Panc1 (cell line): Measurements from ENCODE around the gene GJA3. TPM values are rescaled to one million over a fixed set of nuclear protein-coding genes. Genes with fewer than 3 reads are reported as not detected.

Experiments used
- ATAC-seq: fragments of 200-7000 bp; cut with Tn5 transposase; 2 replicates; pipeline ENCODE4 v1.9.1; 2020; ENCODE audit warnings: mild to moderate bottlenecking, moderate library complexity
- BruUV-seq: library from RNA; stranded (reverse); fragments of 400-500 nt; replicated peaks from 2 replicates; lab custom pipeline; 2021; lab: Mats Ljungman, UMichigan
- CTCF ChIA-PET: fragments of 300-600 bp; sonication (Branson Sonifier 250); formaldehyde crosslinking; loops from one replicate; lab custom pipeline; 2022; ENCODE audit warnings: antibody characterized with exemption; lab: Charles Lee
- POLR2A ChIA-PET: fragments of 300-600 bp; sonication (Branson Sonifier 250); formaldehyde crosslinking; loops from one replicate; lab custom pipeline; 2022; ENCODE audit warnings: antibody characterized with exemption; lab: Charles Lee
- DNase-seq: peaks from one replicate; pipeline ENCODE4 v3.0.0-alpha.2; 2010; ENCODE audit warnings: low read depth, low spot score
- H3K27ac ChIP-seq: 2 replicates; pipeline ENCODE4 v1.5.1; 2011; ENCODE audit warnings: mild to moderate bottlenecking, low read length, inconsistent platforms
- H3K27me3 ChIP-seq: fragments of 200-500 bp; sonication (Bioruptor generic); 2 replicates; pipeline ENCODE4 v1.6.0; 2014; ENCODE audit warnings: low read length, inconsistent platforms; ENCODE audit not compliant: control insufficient read depth, insufficient read depth
- H3K36me3 ChIP-seq: fragments of 200-500 bp; sonication (Bioruptor generic); 2 replicates; pipeline ENCODE4 v1.5.1; 2014; ENCODE audit warnings: inconsistent platforms, mild to moderate bottlenecking, low read length, moderate library complexity; ENCODE audit not compliant: control insufficient read depth, insufficient read depth
- H3K4me1 ChIP-seq: 2 replicates; pipeline ENCODE4 v1.5.1; 2011; ENCODE audit warnings: inconsistent platforms, mild to moderate bottlenecking, low read length, moderate library complexity; ENCODE audit not compliant: control insufficient read depth, insufficient read depth
- H3K4me3 ChIP-seq, 2 experiments: 2 replicates each; pipeline ENCODE4 v1.5.1; 2011 to 2012; ENCODE audit warnings: low read depth in 2 of 2, low read length in 2 of 2, mild to moderate bottlenecking in 2 of 2, inconsistent platforms in 1 of 2, moderate library complexity in 1 of 2
- H3K9me3 ChIP-seq: fragments of 200-500 bp; sonication (Bioruptor generic); 2 replicates; pipeline ENCODE4 v1.5.1; 2014; ENCODE audit warnings: low read depth, mild to moderate bottlenecking, inconsistent platforms, low read length, moderate library complexity; ENCODE audit not compliant: control insufficient read depth, insufficient read depth
- POLR2AphosphoS5 ChIP-seq: IDR thresholded peaks from 2 replicates; pipeline ENCODE4 v1.6.1; 2012; ENCODE audit warnings: mild to moderate bottlenecking, low read depth, low read length, moderate library complexity
- SIN3A ChIP-seq: IDR thresholded peaks from 2 replicates; pipeline ENCODE4 v1.6.1; 2012; ENCODE audit warnings: low read depth, mild to moderate bottlenecking, low read length, moderate library complexity, borderline replicate concordance; ENCODE audit not compliant: insufficient read depth
- TCF7L2 ChIP-seq: IDR thresholded peaks from 2 replicates; pipeline ENCODE4 v1.6.1; 2011; ENCODE audit warnings: mild to moderate bottlenecking, low read depth, low read length, inconsistent platforms
- in situ Hi-C: cut with HindIII; loops from 2 replicates; pipeline ENCODE4 v1.10.0; 2016; ENCODE audit warnings: low sequenced_read_pairs, low pct_unique_long_range_greater_than_20kb
- intact Hi-C: fragments of 100-400 bp; cut with micrococcal nuclease; formaldehyde crosslinking; loops from one replicate; pipeline ENCODE4 v1.10.0; 2022; ENCODE audit not compliant: unreplicated experiment
- total RNA-seq: library from RNA; stranded (reverse); gene quantifications from one replicate; pipeline ENCODE4 v1.2.1, GENCODE V29; 2021; ENCODE audit not compliant: unreplicated experiment
- TF ChIP-seq, protein P1 (sequence below), 2 experiments: IDR thresholded peaks; 2 replicates each; pipeline ENCODE4 v1.6.1; 2011 to 2012; ENCODE audit warnings: low read depth in 2 of 2, control low read depth in 1 of 2, low read length in 1 of 2, mild to moderate bottlenecking in 1 of 2, moderate library complexity in 1 of 2; ENCODE audit not compliant: insufficient read depth in 1 of 2
- TF ChIP-seq, protein P2 (sequence below): fragments of 450-650 bp; IDR thresholded peaks from 2 replicates; pipeline ENCODE4 v1.5.1; 2017; ENCODE audit warnings: mild to moderate bottlenecking

The GJA3 gene
- total RNA-seq, 1 experiment from 2014 or later = 11.6 TPM

DNA sequence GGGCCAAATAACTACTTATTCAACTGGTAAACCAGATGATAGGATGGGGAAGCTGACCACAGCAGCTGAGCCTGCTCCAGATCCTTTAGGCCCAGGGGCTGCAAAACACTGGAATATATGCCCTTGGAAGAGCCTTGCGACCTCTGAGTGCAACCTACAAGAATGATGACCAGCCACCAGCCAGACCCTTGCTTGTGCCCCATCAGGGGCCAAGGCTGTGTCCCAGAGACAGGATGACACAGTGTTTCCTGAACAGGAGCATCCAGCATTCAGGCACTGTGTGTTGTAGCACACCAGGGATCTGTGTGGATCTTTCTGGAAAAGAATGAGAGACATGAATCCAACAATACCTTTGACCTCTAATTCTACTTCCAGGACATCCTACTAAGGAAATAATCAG, 14.5 kb downstream of the GJA3 start:
- ATAC-seq (no peak), DNase-seq (no peak)
- TF ChIP-seq, protein P1, sequence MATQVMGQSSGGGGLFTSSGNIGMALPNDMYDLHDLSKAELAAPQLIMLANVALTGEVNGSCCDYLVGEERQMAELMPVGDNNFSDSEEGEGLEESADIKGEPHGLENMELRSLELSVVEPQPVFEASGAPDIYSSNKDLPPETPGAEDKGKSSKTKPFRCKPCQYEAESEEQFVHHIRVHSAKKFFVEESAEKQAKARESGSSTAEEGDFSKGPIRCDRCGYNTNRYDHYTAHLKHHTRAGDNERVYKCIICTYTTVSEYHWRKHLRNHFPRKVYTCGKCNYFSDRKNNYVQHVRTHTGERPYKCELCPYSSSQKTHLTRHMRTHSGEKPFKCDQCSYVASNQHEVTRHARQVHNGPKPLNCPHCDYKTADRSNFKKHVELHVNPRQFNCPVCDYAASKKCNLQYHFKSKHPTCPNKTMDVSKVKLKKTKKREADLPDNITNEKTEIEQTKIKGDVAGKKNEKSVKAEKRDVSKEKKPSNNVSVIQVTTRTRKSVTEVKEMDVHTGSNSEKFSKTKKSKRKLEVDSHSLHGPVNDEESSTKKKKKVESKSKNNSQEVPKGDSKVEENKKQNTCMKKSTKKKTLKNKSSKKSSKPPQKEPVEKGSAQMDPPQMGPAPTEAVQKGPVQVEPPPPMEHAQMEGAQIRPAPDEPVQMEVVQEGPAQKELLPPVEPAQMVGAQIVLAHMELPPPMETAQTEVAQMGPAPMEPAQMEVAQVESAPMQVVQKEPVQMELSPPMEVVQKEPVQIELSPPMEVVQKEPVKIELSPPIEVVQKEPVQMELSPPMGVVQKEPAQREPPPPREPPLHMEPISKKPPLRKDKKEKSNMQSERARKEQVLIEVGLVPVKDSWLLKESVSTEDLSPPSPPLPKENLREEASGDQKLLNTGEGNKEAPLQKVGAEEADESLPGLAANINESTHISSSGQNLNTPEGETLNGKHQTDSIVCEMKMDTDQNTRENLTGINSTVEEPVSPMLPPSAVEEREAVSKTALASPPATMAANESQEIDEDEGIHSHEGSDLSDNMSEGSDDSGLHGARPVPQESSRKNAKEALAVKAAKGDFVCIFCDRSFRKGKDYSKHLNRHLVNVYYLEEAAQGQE (IDR thresholded peaks at IDR 0.05; ENCODE audit: insufficient read depth in 1 of 2, low read depth in 2 of 2, low read length in 1 of 2) = no peak
- TF ChIP-seq SIN3A = no peak
- no peak for TF ChIP-seq POLR2AphosphoS5
- TF ChIP-seq, protein P2, sequence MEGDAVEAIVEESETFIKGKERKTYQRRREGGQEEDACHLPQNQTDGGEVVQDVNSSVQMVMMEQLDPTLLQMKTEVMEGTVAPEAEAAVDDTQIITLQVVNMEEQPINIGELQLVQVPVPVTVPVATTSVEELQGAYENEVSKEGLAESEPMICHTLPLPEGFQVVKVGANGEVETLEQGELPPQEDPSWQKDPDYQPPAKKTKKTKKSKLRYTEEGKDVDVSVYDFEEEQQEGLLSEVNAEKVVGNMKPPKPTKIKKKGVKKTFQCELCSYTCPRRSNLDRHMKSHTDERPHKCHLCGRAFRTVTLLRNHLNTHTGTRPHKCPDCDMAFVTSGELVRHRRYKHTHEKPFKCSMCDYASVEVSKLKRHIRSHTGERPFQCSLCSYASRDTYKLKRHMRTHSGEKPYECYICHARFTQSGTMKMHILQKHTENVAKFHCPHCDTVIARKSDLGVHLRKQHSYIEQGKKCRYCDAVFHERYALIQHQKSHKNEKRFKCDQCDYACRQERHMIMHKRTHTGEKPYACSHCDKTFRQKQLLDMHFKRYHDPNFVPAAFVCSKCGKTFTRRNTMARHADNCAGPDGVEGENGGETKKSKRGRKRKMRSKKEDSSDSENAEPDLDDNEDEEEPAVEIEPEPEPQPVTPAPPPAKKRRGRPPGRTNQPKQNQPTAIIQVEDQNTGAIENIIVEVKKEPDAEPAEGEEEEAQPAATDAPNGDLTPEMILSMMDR = no peak
- TF ChIP-seq TCF7L2 = no peak
- in situ Hi-C loops = no loop called here
- POLR2A ChIA-PET = no interaction called here
- Histone ChIP-seq H3K27me3 (no peaks in the 10 kb centered on the region), H3K4me3 (no peak overlapping the region), H3K4me1 (no peaks in the 10 kb centered on the region), H3K27ac (no peak overlapping the region), H3K9me3 (no peaks in the 10 kb centered on the region), H3K36me3 (no peaks in the 10 kb centered on the region)
- intact Hi-C loops = no loop called here
- CTCF ChIA-PET = no interaction called here
- no TSS peak for BruUV-seq

DNA sequence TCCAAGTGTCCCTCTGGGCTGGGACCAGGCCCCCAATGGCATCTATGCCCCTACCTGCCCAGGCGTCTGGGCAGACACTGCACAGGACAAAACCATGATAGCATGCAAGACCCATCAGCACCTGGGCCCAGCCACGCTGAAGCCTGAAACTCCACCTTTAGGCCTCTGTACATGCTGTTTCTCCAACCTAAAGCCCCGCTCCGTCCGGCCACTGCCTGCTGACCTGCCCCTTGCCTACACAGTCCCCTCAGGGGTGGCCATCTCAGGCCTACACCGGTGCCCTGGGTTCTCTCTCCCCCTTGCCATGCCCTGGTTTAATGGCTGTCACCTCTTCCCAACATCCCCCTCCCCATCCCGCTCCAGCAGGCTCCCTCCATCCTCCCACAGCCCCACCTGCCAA, 15.3 kb downstream of the GJA3 start:
- Histone ChIP-seq H3K36me3 (no peaks in the 10 kb centered on the region), H3K4me3 (no peak overlapping the region), H3K4me1 (no peaks in the 10 kb centered on the region), H3K27me3 (no peaks in the 10 kb centered on the region), H3K27ac (no peak overlapping the region), H3K9me3 (no peaks in the 10 kb centered on the region)
- TF ChIP-seq SIN3A = no peak
- TF ChIP-seq, protein P1 (IDR thresholded peaks at IDR 0.05; ENCODE audit: insufficient read depth in 1 of 2, low read depth in 2 of 2, low read length in 1 of 2) = no peak
- TF ChIP-seq, protein P2 = no peak
- TF ChIP-seq POLR2AphosphoS5 = no peak
- no peak for TF ChIP-seq TCF7L2
- intact Hi-C loops = no loop called here
- DNase-seq = no peak
- no TSS peak for BruUV-seq
- POLR2A ChIA-PET = no interaction called here
- in situ Hi-C loops = no loop called here
- no peak for ATAC-seq
- CTCF ChIA-PET = no interaction called here
